Liver (tissue), 9 donors: ENCODE data around the gene HTR3B. TPM values are rescaled to one million over a fixed set of nuclear protein-coding genes. Genes with fewer than 3 reads are reported as not detected.

Experiments used
- DNase-seq: peaks from one replicate; pipeline ENCODE4 v3.0.0-alpha.2; 2017; ENCODE audit warnings: low spot score
- H3K27ac ChIP-seq, 2 donors: one replicate each; pipeline ENCODE4 v1.7.0; 2013; ENCODE audit warnings: inconsistent platforms in 2 of 2, low read length in 2 of 2, control low read depth in 1 of 2, low read depth in 1 of 2, mild to moderate bottlenecking in 1 of 2
- H3K27me3 ChIP-seq, 4 donors: one replicate each; pipeline versions ENCODE4 v1.6.1 to v1.7.0; 2013; ENCODE audit warnings: low read length in 3 of 4, inconsistent platforms in 1 of 4, mild to moderate bottlenecking in 1 of 4, moderate library complexity in 1 of 4; ENCODE audit not compliant: control insufficient read depth in 4 of 4, insufficient read depth in 4 of 4
- H3K36me3 ChIP-seq, 4 donors: one replicate each; pipeline versions ENCODE4 v1.6.1 to v1.7.0; 2013; ENCODE audit warnings: low read length in 3 of 4, mild to moderate bottlenecking in 3 of 4, low read depth in 1 of 4, moderate library complexity in 1 of 4; ENCODE audit not compliant: control insufficient read depth in 4 of 4, insufficient read depth in 3 of 4
- H3K4me1 ChIP-seq, 4 donors: one replicate each; pipeline versions ENCODE4 v1.6.1 to v1.7.0; 2013; ENCODE audit warnings: low read length in 3 of 4, mild to moderate bottlenecking in 3 of 4, moderate library complexity in 1 of 4; ENCODE audit not compliant: control insufficient read depth in 4 of 4, insufficient read depth in 4 of 4
- H3K4me3 ChIP-seq, 3 donors: one replicate each; pipeline versions ENCODE4 v1.6.1 to v1.7.0; 2013; ENCODE audit warnings: low read length in 3 of 3, control low read depth in 1 of 3, low read depth in 1 of 3, mild to moderate bottlenecking in 1 of 3
- H3K9ac ChIP-seq, 2 donors: one replicate each; pipeline ENCODE4 v1.7.0; 2013; ENCODE audit warnings: low read length in 2 of 2, mild to moderate bottlenecking in 2 of 2, moderate library complexity in 2 of 2, control low read depth in 1 of 2, low read depth in 1 of 2
- H3K9me3 ChIP-seq, 4 donors: one replicate each; pipeline versions ENCODE4 v1.6.1 to v1.7.0; 2013; ENCODE audit warnings: low read length in 3 of 4; ENCODE audit not compliant: control insufficient read depth in 4 of 4
- ATF3 ChIP-seq: IDR thresholded peaks from 2 replicates; pipeline ENCODE4 v1.6.1; 2016; ENCODE audit warnings: antibody characterized with exemption
- CTCF ChIP-seq: fragments of 150-350 bp; IDR thresholded peaks from 2 replicates; pipeline ENCODE4 v1.5.1; 2017; ENCODE audit warnings: improper control_type of control experiment, low read depth, low read length; ENCODE audit not compliant: missing input control
- EGR1 ChIP-seq, 2 donors: IDR thresholded peaks; 2 replicates each; pipeline ENCODE4 v1.6.1; 2016 to 2018; ENCODE audit warnings: antibody characterized with exemption in 2 of 2, low read depth in 2 of 2
- FOXA1 ChIP-seq: IDR thresholded peaks from 2 replicates; pipeline ENCODE4 v1.6.1; 2016; ENCODE audit warnings: antibody characterized with exemption
- GABPA ChIP-seq, 2 donors: IDR thresholded peaks in 1 of 2; conservative IDR thresholded peaks in 1 of 2; 2 replicates each; pipeline ENCODE4 v1.6.1; 2016; ENCODE audit warnings: antibody characterized with exemption in 2 of 2, mild to moderate bottlenecking in 1 of 2, moderate library complexity in 1 of 2
- HNF4A ChIP-seq, 2 donors: conservative IDR thresholded peaks; 2 replicates each; pipeline ENCODE4 v1.6.1; 2016; ENCODE audit warnings: antibody characterized with exemption in 2 of 2, mild to moderate bottlenecking in 2 of 2
- HNF4G ChIP-seq: IDR thresholded peaks from 2 replicates; pipeline ENCODE4 v1.6.1; 2016; ENCODE audit warnings: antibody characterized with exemption
- JUND ChIP-seq, 2 donors: IDR thresholded peaks; 2 replicates each; pipeline ENCODE4 v1.6.1; 2016; ENCODE audit warnings: antibody characterized with exemption in 2 of 2
- MAX ChIP-seq: IDR thresholded peaks from 2 replicates; pipeline ENCODE4 v1.6.1; 2016; ENCODE audit warnings: antibody characterized with exemption
- NR2F2 ChIP-seq: IDR thresholded peaks from 2 replicates; pipeline ENCODE4 v1.6.1; 2016; ENCODE audit warnings: antibody characterized with exemption
- RAD21 ChIP-seq, 2 donors: IDR thresholded peaks; 2 replicates each; pipeline ENCODE4 v1.6.1; 2016; ENCODE audit warnings: antibody characterized with exemption in 2 of 2, mild to moderate bottlenecking in 2 of 2
- REST ChIP-seq: IDR thresholded peaks from 2 replicates; pipeline ENCODE4 v1.6.1; 2016; ENCODE audit warnings: antibody characterized with exemption, mild to moderate bottlenecking
- RXRA ChIP-seq, 2 donors: IDR thresholded peaks; 2 replicates each; pipeline ENCODE4 v1.6.1; 2017 to 2018; ENCODE audit warnings: antibody characterized with exemption in 2 of 2, mild to moderate bottlenecking in 1 of 2
- SP1 ChIP-seq: IDR thresholded peaks from 2 replicates; pipeline ENCODE4 v1.6.1; 2018; ENCODE audit warnings: antibody characterized with exemption, mild to moderate bottlenecking
- TAF1 ChIP-seq: conservative IDR thresholded peaks from 2 replicates; pipeline ENCODE4 v1.6.1; 2016; ENCODE audit warnings: antibody characterized with exemption, mild to moderate bottlenecking
- YY1 ChIP-seq: IDR thresholded peaks from 2 replicates; pipeline ENCODE4 v1.6.1; 2016; ENCODE audit warnings: antibody characterized with exemption, mild to moderate bottlenecking
- ZBTB33 ChIP-seq: IDR thresholded peaks from 2 replicates; pipeline ENCODE4 v1.6.1; 2016; ENCODE audit warnings: antibody characterized with exemption
- WGBS: extraction: QIAGEN DNeasy Blood & Tissue Kit; methylation state at CpG from one replicate; pipeline ENCODE4 v1.1.7; 2013; 5-methylcytosine and 5-hydroxymethylcytosine counted together
- polyA plus RNA-seq, 2 donors: library from polyadenylated mRNA; stranded (reverse) in 1 of 2; unstranded in 1 of 2; fragments of 200-250 nt in 1 of 2; fragments of >200 nt in 1 of 2; fragmentation: Nextera tagmentation in 1 of 2; extraction: Ambion mirVana in 1 of 2; gene quantifications; one replicate each; pipeline versions ENCODE4 v1.2.1 to v1.2.3, GENCODE V29; 2013 to 2015
- total RNA-seq, 2 donors: library from RNA; depleted of rRNA; stranded (reverse); fragments of >200 nt; gene quantifications; one replicate each; pipeline ENCODE4 v1.2.3, GENCODE V29; 2014
- donor health status: healthy.
- donor health status: healthy.
- donor health status: healthy.
- donor health status: healthy.
- donor health status: healthy.

Gene HTR3B
- total and polyA plus RNA-seq, 4 donors, result not detected

GRCh38 chr11:113989916-113990315 is 85.3 kb downstream of the HTR3B start:
- Histone ChIP-seq H3K4me3 (no peak overlapping the region), H3K4me1 (peaks cover 0 to 6% (median 2%) of the 10 kb centered on the region in 4 donors), H3K27ac (no peak overlapping the region), H3K27me3 (no peaks in the 10 kb centered on the region), H3K9me3 (no peaks in the 10 kb centered on the region), H3K36me3 (no peaks in the 10 kb centered on the region), H3K9ac (no peak overlapping the region)
- 21% methylated on average over 2 of the region's 2 CpGs for WGBS
- no peak for DNase-seq
- TF ChIP-seq FOXA1, result no peak
- no peak for TF ChIP-seq YY1
- no peak for TF ChIP-seq JUND (IDR thresholded peaks at IDR 0.05)
- TF ChIP-seq ZBTB33, result no peak
- no peak for TF ChIP-seq TAF1
- TF ChIP-seq REST, result peak; percentile 62
- peak; percentile 81 for TF ChIP-seq HNF4G
- no peak for TF ChIP-seq MAX
- TF ChIP-seq GABPA (IDR thresholded peaks at IDR 0.05 in 1 of 2, conservative IDR thresholded peaks at IDR 0.05 in 1 of 2), result no peak
- TF ChIP-seq ATF3, result no peak
- no peak for TF ChIP-seq CTCF
- TF ChIP-seq RAD21 (IDR thresholded peaks at IDR 0.05), result no peak
- TF ChIP-seq RXRA (IDR thresholded peaks at IDR 0.05), result peak in 1 of 2 donors; percentile 39
- TF ChIP-seq EGR1 (IDR thresholded peaks at IDR 0.05; ENCODE audit: low read depth in 2 of 2), result no peak
- no peak for TF ChIP-seq SP1
- TF ChIP-seq HNF4A (conservative IDR thresholded peaks at IDR 0.05), result peak; percentile 92 to 95

- WGBS, result 11% methylated on average over 4 of the region's 4 CpGs
- TF ChIP-seq NR2F2, result no peak
- peak; percentile 99 for TF ChIP-seq REST
- Histone ChIP-seq H3K27me3 (no peaks in the 10 kb centered on the region), H3K4me3 (no peak overlapping the region), H3K36me3 (no peaks in the 10 kb centered on the region), H3K4me1 (peaks cover 0 to 6% (median 2%) of the 10 kb centered on the region in 4 donors), H3K27ac (no peak overlapping the region), H3K9me3 (no peaks in the 10 kb centered on the region), H3K9ac (no peak overlapping the region)
- peak; percentile 46 for DNase-seq
These were observed 86.6 kb downstream of the HTR3B start for GRCh38 chr11:113991170-113991569.
